ENCODE data around the gene SELENOW. TPM values are rescaled to one million over a fixed set of nuclear protein-coding genes. Genes with fewer than 3 reads are reported as not detected.
"Not testable (repeated sequence)": the region's sequence is repeated elsewhere in the genome, so short reads cannot be mapped to it uniquely, and the experiment has no call there.

Gene SELENOW
- total RNA-seq, 1 donor from 2014 or later: 351 TPM

DNA sequence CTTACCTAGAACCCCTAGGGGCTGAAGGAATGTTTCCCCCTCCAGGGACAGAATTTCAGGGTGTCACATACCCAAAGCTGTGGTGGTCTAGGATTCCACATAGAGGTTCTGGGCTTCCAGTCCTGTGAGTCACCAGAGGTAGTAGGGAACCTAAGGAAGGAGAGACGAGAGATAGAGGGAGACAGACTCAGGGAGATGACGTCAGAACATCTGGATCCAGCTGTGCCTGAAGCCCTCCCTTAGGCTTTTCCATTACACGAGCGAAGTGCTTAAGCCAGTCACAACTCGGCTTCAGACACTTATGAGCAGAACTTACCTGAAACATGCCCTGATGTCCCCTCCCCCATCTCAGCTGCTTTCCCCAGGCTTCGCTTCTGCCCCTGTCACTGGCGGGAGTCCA, 11.8 kb upstream of the SELENOW start:
- Mint-ChIP-seq H3K27ac (ENCODE audit: unreplicated experiment) (no peak overlapping the region), H3K36me3 (ENCODE audit: low read depth) (no peaks in the 10 kb centered on the region), H3K4me3 (ENCODE audit: unreplicated experiment) (no peak overlapping the region), H3K27me3 (ENCODE audit: low read depth) (peaks cover 7% of the 10 kb centered on the region), H3K4me1 (ENCODE audit: low read depth) (no peaks in the 10 kb centered on the region), H3K9me3 (ENCODE audit: low read depth) (no peaks in the 10 kb centered on the region)
- DNase-seq (ENCODE audit: low spot score): no peak
- TF ChIP-seq CTCF (IDR thresholded peaks at IDR 0.05): no peak

DNA sequence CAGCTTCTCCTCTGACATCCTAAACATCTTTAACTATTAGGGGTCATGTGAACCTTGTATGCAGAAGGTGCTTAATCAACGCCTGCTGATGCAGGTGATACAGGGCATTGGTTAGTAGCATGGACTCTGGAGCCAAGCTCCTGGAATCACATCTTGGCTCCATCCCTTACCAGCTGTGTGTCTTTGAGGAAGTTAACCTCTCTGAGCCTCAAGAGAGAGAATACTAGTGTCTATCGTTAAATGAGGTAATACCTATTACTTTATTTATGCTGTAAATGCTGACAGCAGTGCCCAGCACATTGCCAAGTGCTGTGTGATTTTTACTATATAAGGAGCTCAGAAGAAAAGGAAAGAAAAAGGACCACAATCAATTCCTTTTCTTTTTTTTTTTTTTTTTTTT, 11.2 kb upstream of the SELENOW start:
- Mint-ChIP-seq H3K27me3 (ENCODE audit: low read depth) (peaks cover 7% of the 10 kb centered on the region), H3K4me3 (ENCODE audit: unreplicated experiment) (no peak overlapping the region), H3K4me1 (ENCODE audit: low read depth) (no peaks in the 10 kb centered on the region), H3K36me3 (ENCODE audit: low read depth) (no peaks in the 10 kb centered on the region), H3K9me3 (ENCODE audit: low read depth) (no peaks in the 10 kb centered on the region), H3K27ac (ENCODE audit: unreplicated experiment) (no peak overlapping the region)
- no peak for TF ChIP-seq CTCF (IDR thresholded peaks at IDR 0.05)
- DNase-seq (ENCODE audit: low spot score): no peak

DNA sequence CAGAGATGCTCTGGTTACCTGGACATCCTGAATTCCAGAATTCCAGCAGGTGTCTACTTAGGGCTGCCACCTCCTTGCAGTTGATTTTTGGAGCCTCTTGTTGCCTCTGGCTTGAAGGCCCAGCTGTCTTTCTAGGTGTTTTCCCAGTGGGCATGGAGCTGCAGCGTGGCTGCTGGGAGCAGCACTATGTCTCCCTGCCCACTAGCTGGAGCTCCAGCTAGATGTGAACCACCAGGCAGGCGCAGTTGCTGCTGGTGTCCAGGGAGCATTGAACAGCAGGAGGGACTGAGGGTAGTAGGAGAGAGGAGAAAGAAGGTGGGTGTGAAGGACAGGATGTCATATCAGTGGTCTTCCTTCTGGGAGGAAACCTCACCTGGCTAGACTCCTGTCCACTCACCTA, 9.9 kb upstream of the SELENOW start:
- Mint-ChIP-seq H3K27ac (ENCODE audit: unreplicated experiment) (no peak overlapping the region), H3K9me3 (ENCODE audit: low read depth) (no peaks in the 10 kb centered on the region), H3K4me1 (ENCODE audit: low read depth) (no peaks in the 10 kb centered on the region), H3K4me3 (ENCODE audit: unreplicated experiment) (no peak overlapping the region), H3K27me3 (ENCODE audit: low read depth) (peaks cover 7% of the 10 kb centered on the region), H3K36me3 (ENCODE audit: low read depth) (no peaks in the 10 kb centered on the region)
- no peak for DNase-seq (ENCODE audit: low spot score)
- TF ChIP-seq CTCF (IDR thresholded peaks at IDR 0.05): no peak

DNA sequence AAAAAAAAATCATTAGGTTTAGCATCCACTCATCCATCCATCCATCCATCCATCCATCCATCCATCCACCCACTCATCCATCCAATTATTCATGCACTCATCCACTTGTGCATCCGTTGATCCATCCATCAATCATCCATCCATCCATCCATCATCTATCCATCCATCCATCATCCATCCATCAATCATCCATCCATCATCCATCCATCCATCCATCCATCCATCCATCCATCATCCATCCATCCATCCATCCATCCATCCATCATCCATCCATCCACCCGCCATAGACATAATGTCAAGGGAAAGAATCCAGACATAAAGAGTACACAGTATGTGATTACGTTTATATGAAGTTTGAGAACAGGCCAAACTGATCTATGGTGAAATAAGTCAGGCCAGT, 9.0 kb upstream of the SELENOW start:
- no peak overlapping the region for H3K4me3 Mint-ChIP-seq (ENCODE audit: unreplicated experiment)
- peaks cover 7% of the 10 kb centered on the region for H3K27me3 Mint-ChIP-seq (ENCODE audit: low read depth)
- no peak for DNase-seq (ENCODE audit: low spot score)
- H3K9me3 Mint-ChIP-seq (ENCODE audit: low read depth): no peaks in the 10 kb centered on the region
- TF ChIP-seq CTCF (IDR thresholded peaks at IDR 0.05): no peak
- no peaks in the 10 kb centered on the region for H3K36me3 Mint-ChIP-seq (ENCODE audit: low read depth)
- H3K27ac Mint-ChIP-seq (ENCODE audit: unreplicated experiment): no peak overlapping the region
- no peaks in the 10 kb centered on the region for H3K4me1 Mint-ChIP-seq (ENCODE audit: low read depth)

- not testable (repeated sequence) for H3K9me3 Mint-ChIP-seq (ENCODE audit: low read depth); H3K27ac Mint-ChIP-seq (ENCODE audit: unreplicated experiment); H3K4me1 Mint-ChIP-seq (ENCODE audit: low read depth); H3K4me3 Mint-ChIP-seq (ENCODE audit: unreplicated experiment); DNase-seq (ENCODE audit: low spot score); H3K36me3 Mint-ChIP-seq (ENCODE audit: low read depth); H3K27me3 Mint-ChIP-seq (ENCODE audit: low read depth)
Measured at GRCh38 chr19:47771291-47771690, 7.2 kb upstream of the SELENOW start.

GRCh38 chr19:47776568-47776967, 1.9 kb upstream of the SELENOW start:
- no peak overlapping the region for H3K27ac Mint-ChIP-seq (ENCODE audit: unreplicated experiment)
- no peaks in the 10 kb centered on the region for H3K9me3 Mint-ChIP-seq (ENCODE audit: low read depth)
- peaks cover 5% of the 10 kb centered on the region for H3K36me3 Mint-ChIP-seq (ENCODE audit: low read depth)
- H3K4me3 Mint-ChIP-seq (ENCODE audit: unreplicated experiment): no peak overlapping the region
- peaks cover 31% of the 10 kb centered on the region for H3K4me1 Mint-ChIP-seq (ENCODE audit: low read depth)
- no peaks in the 10 kb centered on the region for H3K27me3 Mint-ChIP-seq (ENCODE audit: low read depth)
- TF ChIP-seq CTCF (IDR thresholded peaks at IDR 0.05): no peak
- no peak for DNase-seq (ENCODE audit: low spot score)

GRCh38 chr19:47777245-47778048, 1.1 kb upstream of the SELENOW start:
- Mint-ChIP-seq H3K4me1 (ENCODE audit: low read depth) (peaks cover 38% of the 10 kb centered on the region), H3K4me3 (ENCODE audit: unreplicated experiment) (peak overlapping the region; percentile 98), H3K27ac (ENCODE audit: unreplicated experiment) (peak overlapping the region; percentile 94)
- H3K9me3 Mint-ChIP-seq (ENCODE audit: low read depth); H3K36me3 Mint-ChIP-seq (ENCODE audit: low read depth); DNase-seq (ENCODE audit: low spot score); H3K27me3 Mint-ChIP-seq (ENCODE audit: low read depth): not testable (repeated sequence)
